Measurements from ENCODE around the gene LHX4. TPM values are rescaled to one million over a fixed set of nuclear protein-coding genes. Genes with fewer than 3 reads are reported as not detected.

The LHX4 gene
- total and polyA plus RNA-seq, 2 of the 13 experiments (the other 11 are each of a cell fraction or from before 2014, with no cell fraction given) = 0.03 to 0.07 TPM

DNA sequence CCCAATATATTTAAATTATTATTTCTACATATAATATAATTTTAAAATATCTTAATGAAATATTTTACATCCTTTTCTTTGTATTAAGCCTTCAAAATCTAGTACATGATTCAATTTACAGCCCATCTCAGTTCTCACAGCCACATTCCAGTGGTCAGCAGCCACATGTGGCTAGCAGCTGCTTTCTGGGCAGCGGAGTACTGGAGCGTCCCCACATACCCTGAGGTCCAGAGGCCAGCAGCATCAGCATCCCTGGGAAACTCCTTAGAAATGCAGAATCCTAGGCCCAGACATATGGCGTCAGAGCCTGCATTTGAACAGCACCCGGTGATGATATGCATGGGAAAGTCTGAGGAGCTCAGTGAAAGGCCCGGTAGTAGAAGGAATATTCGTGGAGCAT is 8.6 kb upstream of the LHX4 start:
- POLR2A ChIA-PET = no interaction called here
- Histone ChIP-seq H3K9me3 (ENCODE audit: low read length) (no peaks in the 10 kb centered on the region), H2AFZ (ENCODE audit: low read length) (no peak overlapping the region), H3K9ac (ENCODE audit: insufficient read depth, low read depth, low read length) (no peak overlapping the region), H3K4me3 (replicated peaks in 1 of 3; ENCODE audit: insufficient read depth in 1 of 3, low read depth in 2 of 3, low read length in 3 of 3) (no peak overlapping the region), H3K27ac (ENCODE audit: extremely low read length, insufficient read depth, low read length) (no peak overlapping the region), H3K79me2 (ENCODE audit: insufficient read depth, low read length) (no peaks in the 10 kb centered on the region), H3K27me3 (ENCODE audit: control insufficient read depth in 1 of 2, insufficient read depth in 2 of 2, low read length in 2 of 2) (peaks cover 8 to 83% of the 10 kb centered on the region in 2 experiments; a peak in 4 of 5 replicates), H3K4me2 (ENCODE audit: low read depth, low read length) (no peak overlapping the region), H4K20me1 (ENCODE audit: insufficient read depth, low read length) (no peaks in the 10 kb centered on the region), H3K36me3 (replicated peaks in 1 of 2; ENCODE audit: control insufficient read depth in 1 of 2, insufficient read depth in 2 of 2, low read length in 2 of 2) (no peaks in the 10 kb centered on the region), H3K4me1 (ENCODE audit: insufficient read depth, low read length) (no peaks in the 10 kb centered on the region)
- in situ Hi-C loops (cut with HindIII; ENCODE audit: extremely low pct_ligation_motif_present, low pct_unique_long_range_greater_than_20kb) (no loop called here), intact Hi-C loops (cut with micrococcal nuclease; ENCODE audit: unreplicated experiment) (no loop called here)
- WGBS (ENCODE audit: low lambda C conversion rate) = 35% methylated on average over 6 of the region's 6 CpGs
- BruUV-seq (replicated peaks) = no TSS peak
- DNase-seq (ENCODE audit: low spot score) (no peak), ATAC-seq (no peak), FAIRE-seq (no peak)
- CTCF ChIA-PET (ENCODE audit: low intra/inter-chr PET ratio, low total read pairs) = no interaction called here
- TF ChIP-seq ZNF460 (CRISPR knock-in tag; IDR thresholded peaks at IDR 0.05; ENCODE audit: borderline replicate concordance) (no peak), ZNF841 (CRISPR knock-in tag; IDR thresholded peaks at IDR 0.05; ENCODE audit: borderline replicate concordance) (no peak), PLRG1 (conservative IDR thresholded peaks at IDR 0.05) (no peak)

DNA sequence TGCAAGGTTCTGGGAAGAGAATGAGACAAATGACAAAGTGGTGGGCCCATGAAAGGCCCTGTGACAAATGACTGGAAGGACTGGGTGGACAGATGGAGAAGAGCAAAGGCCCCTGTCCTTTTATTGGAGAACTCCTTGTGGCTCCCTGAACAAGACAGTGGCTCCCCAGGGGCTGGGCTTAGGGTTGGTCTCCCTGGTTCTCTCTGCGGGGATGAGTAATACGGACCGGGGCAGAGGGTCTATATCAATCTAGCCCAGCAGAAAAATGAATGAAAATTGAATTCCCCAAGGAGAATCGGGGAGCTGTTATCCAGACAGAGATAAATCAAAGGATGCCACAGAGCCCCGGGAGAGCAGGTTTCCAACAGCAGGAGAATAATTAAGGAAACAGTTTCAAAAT is 5.2 kb upstream of the LHX4 start:
- POLR2A ChIA-PET = no interaction called here
- intact Hi-C loops (cut with micrococcal nuclease; ENCODE audit: unreplicated experiment) = no loop called here
- no peak for ATAC-seq
- Histone ChIP-seq H3K9me3 (ENCODE audit: low read length) (no peaks in the 10 kb centered on the region), H3K9ac (ENCODE audit: insufficient read depth, low read depth, low read length) (no peak overlapping the region), H4K20me1 (ENCODE audit: insufficient read depth, low read length) (0 out of 2 replicates have a peak, but pooled peaks cover 5% of the 10 kb centered on the region), H3K79me2 (ENCODE audit: insufficient read depth, low read length) (no peaks in the 10 kb centered on the region), H3K27ac (ENCODE audit: extremely low read length, insufficient read depth, low read length) (no peak overlapping the region), H3K27me3 (ENCODE audit: control insufficient read depth in 1 of 2, insufficient read depth in 2 of 2, low read length in 2 of 2) (peaks cover 11 to 70% of the 10 kb centered on the region in 2 experiments), H3K4me2 (ENCODE audit: low read depth, low read length) (no peak overlapping the region), H3K4me3 (replicated peaks in 1 of 3; ENCODE audit: insufficient read depth in 1 of 3, low read depth in 2 of 3, low read length in 3 of 3) (no peak overlapping the region), H2AFZ (ENCODE audit: low read length) (no peak overlapping the region), H3K36me3 (replicated peaks in 1 of 2; ENCODE audit: control insufficient read depth in 1 of 2, insufficient read depth in 2 of 2, low read length in 2 of 2) (no peaks in the 10 kb centered on the region), H3K4me1 (ENCODE audit: insufficient read depth, low read length) (peaks cover 8% of the 10 kb centered on the region)
- BruUV-seq (replicated peaks) = no TSS peak
- TF ChIP-seq, protein P1, sequence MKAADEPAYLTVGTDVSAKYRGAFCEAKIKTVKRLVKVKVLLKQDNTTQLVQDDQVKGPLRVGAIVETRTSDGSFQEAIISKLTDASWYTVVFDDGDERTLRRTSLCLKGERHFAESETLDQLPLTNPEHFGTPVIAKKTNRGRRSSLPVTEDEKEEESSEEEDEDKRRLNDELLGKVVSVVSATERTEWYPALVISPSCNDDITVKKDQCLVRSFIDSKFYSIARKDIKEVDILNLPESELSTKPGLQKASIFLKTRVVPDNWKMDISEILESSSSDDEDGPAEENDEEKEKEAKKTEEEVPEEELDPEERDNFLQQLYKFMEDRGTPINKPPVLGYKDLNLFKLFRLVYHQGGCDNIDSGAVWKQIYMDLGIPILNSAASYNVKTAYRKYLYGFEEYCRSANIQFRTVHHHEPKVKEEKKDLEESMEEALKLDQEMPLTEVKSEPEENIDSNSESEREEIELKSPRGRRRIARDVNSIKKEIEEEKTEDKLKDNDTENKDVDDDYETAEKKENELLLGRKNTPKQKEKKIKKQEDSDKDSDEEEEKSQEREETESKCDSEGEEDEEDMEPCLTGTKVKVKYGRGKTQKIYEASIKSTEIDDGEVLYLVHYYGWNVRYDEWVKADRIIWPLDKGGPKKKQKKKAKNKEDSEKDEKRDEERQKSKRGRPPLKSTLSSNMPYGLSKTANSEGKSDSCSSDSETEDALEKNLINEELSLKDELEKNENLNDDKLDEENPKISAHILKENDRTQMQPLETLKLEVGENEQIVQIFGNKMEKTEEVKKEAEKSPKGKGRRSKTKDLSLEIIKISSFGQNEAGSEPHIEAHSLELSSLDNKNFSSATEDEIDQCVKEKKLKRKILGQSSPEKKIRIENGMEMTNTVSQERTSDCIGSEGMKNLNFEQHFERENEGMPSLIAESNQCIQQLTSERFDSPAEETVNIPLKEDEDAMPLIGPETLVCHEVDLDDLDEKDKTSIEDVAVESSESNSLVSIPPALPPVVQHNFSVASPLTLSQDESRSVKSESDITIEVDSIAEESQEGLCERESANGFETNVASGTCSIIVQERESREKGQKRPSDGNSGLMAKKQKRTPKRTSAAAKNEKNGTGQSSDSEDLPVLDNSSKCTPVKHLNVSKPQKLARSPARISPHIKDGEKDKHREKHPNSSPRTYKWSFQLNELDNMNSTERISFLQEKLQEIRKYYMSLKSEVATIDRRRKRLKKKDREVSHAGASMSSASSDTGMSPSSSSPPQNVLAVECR (CRISPR knock-in tag; IDR thresholded peaks at IDR 0.05; ENCODE audit: borderline replicate concordance) = no peak
- FAIRE-seq = no peak
- in situ Hi-C loops (cut with HindIII; ENCODE audit: extremely low pct_ligation_motif_present, low pct_unique_long_range_greater_than_20kb) = no loop called here
- WGBS (ENCODE audit: low lambda C conversion rate) = 28% methylated on average over 5 of the region's 5 CpGs
- no peak for DNase-seq (ENCODE audit: low spot score)
- CTCF ChIA-PET (ENCODE audit: low intra/inter-chr PET ratio, low total read pairs) = no interaction called here
